GM12878 (cell line): ENCODE measurements around the gene WDR26. TPM values are rescaled to one million over a fixed set of nuclear protein-coding genes. Genes with fewer than 3 reads are reported as not detected.

ENCODE experiments used
- ATAC-seq: fragments of 200-7000 bp; cut with Tn5 transposase; 3 replicates; pipeline ENCODE4 v1.9.1; 2020; ENCODE audit warnings: mild to moderate bottlenecking, moderate library complexity
- BruUV-seq: library from RNA; stranded (reverse); fragments of 400-500 nt; replicated peaks from 2 replicates; lab custom pipeline; 2021; lab: Mats Ljungman, UMichigan
- CTCF ChIA-PET: fragments of 300-600 bp; sonication (Branson Sonifier 250); formaldehyde crosslinking; extraction: SDS; loops from one replicate; lab custom pipeline; 2021; ENCODE audit warnings: inconsistent platforms; lab: Yijun Ruan, JAX
- POLR2A ChIA-PET: fragments of 350-600 bp; formaldehyde crosslinking; extraction: SDS; loops from one replicate; lab custom pipeline; 2021; ENCODE audit warnings: inconsistent platforms; lab: Charles Lee
- RAD21 ChIA-PET: fragments of 300-600 bp; sonication (Branson Sonifier 250); formaldehyde crosslinking; loops from one replicate; lab custom pipeline; 2023; ENCODE audit warnings: antibody characterized with exemption; ENCODE audit not compliant: unreplicated experiment; lab: Charles Lee
- SMC1A ChIA-PET: fragments of 300-600 bp; sonication (Branson Sonifier 250); formaldehyde crosslinking; loops from one replicate; lab custom pipeline; 2023; ENCODE audit not compliant: unreplicated experiment, uncharacterized antibody; lab: Charles Lee
- DNase-seq: peaks from one replicate; pipeline ENCODE4 v3.0.0-alpha.2; 2011; ENCODE audit warnings: low read depth, low spot score
- FAIRE-seq: peaks from 3 replicates; lab custom pipeline; 2011; peaks lifted over from hg19 to GRCh38; lab: Jason Lieb, UNC
- H2AFZ ChIP-seq: 2 replicates; pipeline ENCODE4 v1.6.0; 2011; ENCODE audit warnings: low read depth, low read length, control low read depth; ENCODE audit not compliant: control insufficient read depth
- H3K27ac ChIP-seq: 2 replicates; pipeline ENCODE4 v1.5.1; 2011; ENCODE audit warnings: control low read depth; ENCODE audit not compliant: control insufficient read depth, insufficient read depth
- H3K27me3 ChIP-seq, 2 experiments: replicated peaks in 1 of 2; 2 replicates each; pipeline versions ENCODE4 v1.6.0 to v1.6.1; 2011; ENCODE audit warnings: low read length in 1 of 2; ENCODE audit not compliant: control insufficient read depth in 2 of 2, insufficient read depth in 2 of 2
- H3K36me3 ChIP-seq, 2 experiments: 2 replicates each; pipeline ENCODE4 v1.5.1; 2011; ENCODE audit warnings: low read length in 1 of 2; ENCODE audit not compliant: control insufficient read depth in 2 of 2, insufficient read depth in 2 of 2
- H3K4me1 ChIP-seq: 2 replicates; pipeline ENCODE4 v1.6.1; 2011; ENCODE audit warnings: mild to moderate bottlenecking, low read length, moderate library complexity, mixed read lengths; ENCODE audit not compliant: control insufficient read depth, insufficient read depth
- H3K4me2 ChIP-seq: 2 replicates; pipeline ENCODE4 v1.6.0; 2011; ENCODE audit warnings: control low read depth; ENCODE audit not compliant: control insufficient read depth, insufficient read depth
- H3K4me3 ChIP-seq: fragments of 200-600 bp; sonication (generic); 2 replicates; pipeline ENCODE4 v1.5.1; 2016
- H3K79me2 ChIP-seq: 2 replicates; pipeline ENCODE4 v1.6.0; 2011; ENCODE audit warnings: low read length; ENCODE audit not compliant: control insufficient read depth, insufficient read depth
- H3K9ac ChIP-seq: 2 replicates; pipeline ENCODE4 v1.8.0; 2011; ENCODE audit warnings: low read length, control low read depth, mixed read lengths; ENCODE audit not compliant: control insufficient read depth, insufficient read depth
- H3K9me3 ChIP-seq: replicated peaks from 3 replicates; pipeline ENCODE4 v1.5.1; 2011; ENCODE audit warnings: mild to moderate bottlenecking, low read length; ENCODE audit not compliant: control insufficient read depth, insufficient read depth
- H4K20me1 ChIP-seq: 2 replicates; pipeline ENCODE4 v1.6.0; 2011; ENCODE audit not compliant: control insufficient read depth, insufficient read depth
- BCLAF1 ChIP-seq: fragments of 450-650 bp; IDR thresholded peaks from 2 replicates; pipeline ENCODE4 v1.6.1; 2017; ENCODE audit warnings: antibody characterized with exemption, mild to moderate bottlenecking, moderate library complexity
- CEBPZ ChIP-seq: fragments of 150-350 bp; IDR thresholded peaks from 2 replicates; pipeline ENCODE4 v1.6.1; 2016; ENCODE audit warnings: low read depth, low read length
- HSF1 ChIP-seq: fragments of 150-350 bp; IDR thresholded peaks from 2 replicates; pipeline ENCODE4 v1.6.1; 2014; ENCODE audit warnings: mild to moderate bottlenecking, low read depth, low read length
- IRF3 ChIP-seq: fragments of 450-650 bp; IDR thresholded peaks from 2 replicates; pipeline ENCODE4 v1.6.1; 2014; ENCODE audit warnings: mild to moderate bottlenecking
- KDM1A ChIP-seq: fragments of 200-600 bp; sonication (generic); IDR thresholded peaks from 2 replicates; pipeline ENCODE4 v1.6.1; 2016; ENCODE audit warnings: borderline replicate concordance
- MAX ChIP-seq: IDR thresholded peaks from 2 replicates; pipeline ENCODE4 v1.6.1; 2012; ENCODE audit warnings: low read depth, low read length, improper control_type of control experiment
- PML ChIP-seq: IDR thresholded peaks from 2 replicates; pipeline ENCODE4 v1.6.1; 2012; ENCODE audit warnings: low read length, inconsistent platforms
- RAD21 ChIP-seq: IDR thresholded peaks from 2 replicates; pipeline ENCODE4 v1.6.1; 2011; ENCODE audit warnings: mild to moderate bottlenecking, low read depth, low read length, moderate library complexity; ENCODE audit not compliant: insufficient read depth
- TBL1XR1 ChIP-seq: IDR thresholded peaks from 2 replicates; pipeline ENCODE4 v1.6.1; 2012; ENCODE audit warnings: low read depth, low read length, improper control_type of control experiment
- YBX1 ChIP-seq: fragments of 450-650 bp; IDR thresholded peaks from 2 replicates; pipeline ENCODE4 v1.6.1; 2016; ENCODE audit warnings: antibody characterized with exemption
- ZSCAN29 ChIP-seq: fragments of 450-650 bp; IDR thresholded peaks from 2 replicates; pipeline ENCODE4 v1.6.1; 2017; ENCODE audit warnings: mild to moderate bottlenecking, moderate library complexity
- ZZZ3 ChIP-seq: IDR thresholded peaks from 2 replicates; pipeline ENCODE4 v1.6.1; 2011; ENCODE audit warnings: low read depth; ENCODE audit not compliant: control insufficient read depth, insufficient read length
- WGBS: methylation state at CpG from one replicate; pipeline ENCODE4 v1.1.6; 2016; ENCODE audit warnings: low lambda C conversion rate; ENCODE audit not compliant: insufficient replicate concordance, insufficient coverage; ENCODE audit errors: missing lambda C conversion rate; 5-methylcytosine and 5-hydroxymethylcytosine counted together
- in situ Hi-C: fragments of 300-500 bp; cut with MboI; formaldehyde crosslinking; loops from 9 replicates; pipeline ENCODE4 v1.14.3; 2018; ENCODE audit warnings: mixed read lengths
- intact Hi-C: fragments of 100-400 bp; cut with micrococcal nuclease; formaldehyde crosslinking; loops from one replicate; pipeline ENCODE4 v1.14.2; 2022; ENCODE audit not compliant: unreplicated experiment
- polyA plus RNA-seq, 11 experiments: library from polyadenylated mRNA; depleted of rRNA in 4 of 11; unstranded in 6 of 11; stranded (reverse) in 5 of 11; fragments of >200 nt; fragmentation: Nextera tagmentation in 4 of 11; fragmentation: Illumina TruSeq in 1 of 11; extraction: Ambion mirVana in 4 of 11; extraction: Trizol in 1 of 11; gene quantifications; 1 replicate in 1 of 11; 2 replicates in 10 of 11; pipeline versions ENCODE4 v1.2.1 to v1.2.3, GENCODE V29; 2011 to 2016; ENCODE audit warnings: inconsistent platforms in 2 of 11, missing spikeins in 2 of 11, low read depth in 1 of 11
- total RNA-seq, 4 experiments: library from RNA; depleted of rRNA in 3 of 4; stranded (reverse); fragments of >200 nt in 3 of 4; fragmentation: Illumina TruSeq in 1 of 4; extraction: Trizol in 1 of 4; gene quantifications; 2 replicates each; pipeline versions ENCODE4 v1.2.1 to v1.2.3, GENCODE V29; 2013 to 2021

Gene WDR26
- total and polyA plus RNA-seq, 10 of the 15 experiments (the other 5 are each of a cell fraction or from before 2014, with no cell fraction given) = 6.6 to 47.0 (median 24.4) TPM

- Histone ChIP-seq H3K79me2 (peaks cover 14% of the 10 kb centered on the region), H3K36me3 (peaks cover 4 to 25% of the 10 kb centered on the region in 2 experiments), H3K27me3 (no peaks in the 10 kb centered on the region), H3K9ac (no peak overlapping the region), H3K4me1 (peaks cover 30% of the 10 kb centered on the region), H3K4me3 (no peak overlapping the region), H3K27ac (peak overlapping the region; percentile 32; the same call in 1 of the 2 replicates), H3K4me2 (peak overlapping the region; percentile 53; the same call in 1 of the 2 replicates), H4K20me1 (no peaks in the 10 kb centered on the region), H3K9me3 (no peaks in the 10 kb centered on the region; the same call in 2 of the 3 replicates), H2AFZ (no peak overlapping the region)
- intact Hi-C loops (no loop called here), in situ Hi-C loops (no loop called here)
- FAIRE-seq (peak; percentile 89), ATAC-seq (peak; percentile 86), DNase-seq (peak; percentile 40)
- WGBS = 9% methylated on average over 5 of the region's 5 CpGs
- ChIA-PET CTCF (interaction anchor here (0.6 to 2.2 kb wide), 4 partner anchors 9 to 152 kb away, joined by 3 to 10 read pairs (median 7); no protein-coding TSS in a partner anchor), SMC1A (interaction anchor here (0.6 to 5.7 kb wide), 9 partner anchors 8 to 82 kb away, joined by 3 to 41 read pairs (median 4); partner anchors contain the start of gene CNIH4), RAD21 (interaction anchor here (0.6 to 1.9 kb wide), 3 partner anchors 11 to 184 kb away, joined by 3 to 7 read pairs (median 4); no protein-coding TSS in a partner anchor), POLR2A (interaction anchor here (0.8 to 3.2 kb wide), 4 partner anchors 9 to 33 kb away, joined by 3 to 18 read pairs (median 8); partner anchors contain the start of gene CNIH4)
- BruUV-seq = no TSS peak
- TF ChIP-seq BCLAF1 = no peak
- TF ChIP-seq IRF3 = no peak
- no peak for TF ChIP-seq HSF1
- TF ChIP-seq KDM1A = no peak
- TF ChIP-seq RAD21 = no peak
- no peak for TF ChIP-seq PML
- TF ChIP-seq TBL1XR1 = no peak
- TF ChIP-seq ZSCAN29 = no peak
- no peak for TF ChIP-seq YBX1
- no peak for TF ChIP-seq ZZZ3
- no peak for TF ChIP-seq CEBPZ
- no peak for TF ChIP-seq MAX
Observed at GRCh38 chr1:224368409-224368808, 66.2 kb downstream of the WDR26 start.
